Right lobe of liver (tissue), 4 donors: ENCODE measurements around the gene CST9.

Source experiments
- POLR2A ChIP-seq: fragments of 450-650 bp; IDR thresholded peaks from one replicate; pipeline ENCODE4 v1.6.1; 2017; ENCODE audit warnings: antibody characterized with exemption, mild to moderate bottlenecking
- TF ChIP-seq, protein P1 (sequence below), 4 donors: fragments of 200-600 bp in 3 of 4; fragments of 450-650 bp in 1 of 4; IDR thresholded peaks; one replicate each; pipeline versions ENCODE4 v1.5.1 to v1.8.0; 2016 to 2022; ENCODE audit warnings: antibody characterized with exemption in 4 of 4, mild to moderate bottlenecking in 2 of 4
- donor health status: DM: no; HTN: no; CAD: no.
- donor health status: DM: no; HTN: no; CAD: no.
- donor health status: DM: no; HTN: yes; CAD: no.

DNA sequence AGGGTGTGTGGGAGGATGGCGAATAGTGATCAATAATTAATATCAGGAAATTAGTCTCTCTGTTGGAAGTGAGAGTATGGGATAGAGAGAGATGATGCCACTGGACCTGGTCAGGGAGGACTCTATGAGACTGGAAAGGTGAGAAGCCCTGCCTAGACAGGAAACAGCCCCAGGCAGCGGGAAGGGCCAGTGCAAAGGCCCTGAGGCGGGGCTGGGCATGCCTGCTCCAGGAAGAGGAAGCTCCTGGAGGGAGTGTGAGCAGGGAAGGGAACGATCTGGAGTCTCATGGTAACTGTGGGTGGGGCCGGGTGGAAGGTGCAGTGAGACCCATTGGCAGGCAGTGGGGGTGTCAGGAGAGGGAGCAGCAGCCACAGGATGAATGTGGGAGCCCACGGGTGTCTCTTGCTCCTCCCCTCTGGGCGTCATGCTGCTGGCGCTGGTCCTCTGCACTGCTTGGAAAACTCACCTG, 33.8 kb upstream of the CST9 start:
- TF ChIP-seq, protein P1, sequence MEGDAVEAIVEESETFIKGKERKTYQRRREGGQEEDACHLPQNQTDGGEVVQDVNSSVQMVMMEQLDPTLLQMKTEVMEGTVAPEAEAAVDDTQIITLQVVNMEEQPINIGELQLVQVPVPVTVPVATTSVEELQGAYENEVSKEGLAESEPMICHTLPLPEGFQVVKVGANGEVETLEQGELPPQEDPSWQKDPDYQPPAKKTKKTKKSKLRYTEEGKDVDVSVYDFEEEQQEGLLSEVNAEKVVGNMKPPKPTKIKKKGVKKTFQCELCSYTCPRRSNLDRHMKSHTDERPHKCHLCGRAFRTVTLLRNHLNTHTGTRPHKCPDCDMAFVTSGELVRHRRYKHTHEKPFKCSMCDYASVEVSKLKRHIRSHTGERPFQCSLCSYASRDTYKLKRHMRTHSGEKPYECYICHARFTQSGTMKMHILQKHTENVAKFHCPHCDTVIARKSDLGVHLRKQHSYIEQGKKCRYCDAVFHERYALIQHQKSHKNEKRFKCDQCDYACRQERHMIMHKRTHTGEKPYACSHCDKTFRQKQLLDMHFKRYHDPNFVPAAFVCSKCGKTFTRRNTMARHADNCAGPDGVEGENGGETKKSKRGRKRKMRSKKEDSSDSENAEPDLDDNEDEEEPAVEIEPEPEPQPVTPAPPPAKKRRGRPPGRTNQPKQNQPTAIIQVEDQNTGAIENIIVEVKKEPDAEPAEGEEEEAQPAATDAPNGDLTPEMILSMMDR (IDR thresholded peaks at IDR 0.05), result no peak
- TF ChIP-seq POLR2A, result no peak
